GM19240 (cell line): Measurements from ENCODE around the gene SPDYE8.
"Not testable (repeated sequence)": the region's sequence is repeated elsewhere in the genome, so short reads cannot be mapped to it uniquely, and the experiment has no call there.

ENCODE experiments used
- DNase-seq: peaks from one replicate; pipeline ENCODE4 v3.0.0; 2011; ENCODE audit warnings: low spot score; ENCODE audit not compliant: insufficient read length

Gene SPDYE8, protein sequence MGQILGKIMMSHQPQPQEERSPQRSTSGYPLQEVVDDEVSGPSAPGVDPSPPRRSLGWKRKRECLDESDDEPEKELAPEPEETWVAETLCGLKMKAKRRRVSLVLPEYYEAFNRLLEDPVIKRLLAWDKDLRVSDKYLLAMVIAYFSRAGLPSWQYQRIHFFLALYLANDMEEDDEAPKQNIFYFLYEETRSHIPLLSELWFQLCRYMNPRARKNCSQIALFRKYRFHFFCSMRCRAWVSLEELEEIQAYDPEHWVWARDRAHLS

GRCh38 chr7:73029666-73030065 lies at the start of gene SPDYE8:
TSS of gene SPDYE8 (minus strand) at chr7:73029766. CDS start at chr7:73027966, 1,800 bp downstream.
- not testable (repeated sequence) for DNase-seq

DNA sequence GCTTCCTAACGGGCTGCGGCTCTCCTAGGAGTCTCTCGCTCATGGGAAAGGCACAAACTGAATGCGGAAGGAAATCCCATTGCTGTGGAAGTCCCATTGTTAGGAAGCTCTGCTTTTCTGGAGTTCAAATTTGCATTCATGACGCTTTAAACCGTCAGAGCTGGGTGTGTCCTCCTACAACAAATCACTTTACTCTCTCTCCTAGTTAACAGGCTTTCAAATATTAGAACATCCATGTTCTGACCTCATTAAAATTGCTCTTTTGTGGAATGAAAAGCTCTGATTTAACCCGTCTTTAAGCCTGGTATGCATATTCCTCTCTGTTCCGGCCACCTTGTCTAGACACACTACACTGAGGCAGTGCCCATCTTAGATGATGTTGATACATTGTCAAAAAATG lies 28.2 kb upstream of the SPDYE8 start, which contains the start of gene SPDYE11:
Gene SPDYE11, minus strand, starts transcription at position 101 of the 400 bp plus-strand sequence. CDS start 1,800 bp downstream, outside the sequence.
- not testable (repeated sequence) for DNase-seq

DNA sequence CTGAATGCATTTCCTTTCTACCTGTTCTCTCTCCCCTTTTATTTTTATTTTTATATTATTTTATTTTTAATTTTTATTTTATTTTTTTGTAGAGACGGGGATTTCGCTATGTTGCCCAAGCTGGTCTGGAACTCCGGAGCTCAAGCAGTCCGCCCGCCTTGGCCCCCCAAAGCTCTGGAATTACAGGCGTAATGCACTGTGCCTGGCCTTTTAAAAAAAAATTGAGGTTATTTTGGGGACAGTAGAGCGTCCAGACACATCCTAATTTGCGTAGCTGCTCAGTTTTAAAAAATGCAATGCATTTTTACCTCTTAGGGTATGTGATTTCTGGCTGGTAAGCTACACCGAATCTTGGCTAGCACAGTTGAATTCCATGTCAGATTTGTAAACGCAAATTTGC lies 23.1 kb downstream of the SPDYE8 start:
- not testable (repeated sequence) for DNase-seq

- DNase-seq = not testable (repeated sequence)
Observed at GRCh38 chr7:73005693-73006447, 23.7 kb downstream of the SPDYE8 start.

DNA sequence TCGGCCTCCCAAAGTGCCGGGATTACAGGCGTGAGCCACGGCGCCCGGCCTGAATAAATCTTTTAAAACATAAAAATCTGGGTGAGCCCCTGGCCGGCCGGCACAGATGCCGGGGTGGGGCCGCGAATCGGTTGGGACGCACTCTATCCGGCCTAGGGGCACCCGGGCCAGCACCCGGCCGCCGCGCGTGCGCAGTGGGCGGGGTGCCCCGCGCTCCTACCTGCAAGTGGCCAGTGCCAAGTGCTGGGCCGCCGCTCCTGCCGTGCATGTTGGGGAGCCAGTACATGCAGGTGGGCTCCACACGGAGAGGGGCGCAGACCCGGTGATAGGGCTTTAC lies 24.2 kb downstream of the SPDYE8 start:
- not testable (repeated sequence) for DNase-seq

- not testable (repeated sequence) for DNase-seq
Observed at GRCh38 chr7:72997887-72998468, 31.6 kb downstream of the SPDYE8 start.

GRCh38 chr7:72997447-72997846 lies 32.1 kb downstream of the SPDYE8 start:
- not testable (repeated sequence) for DNase-seq

GRCh38 chr7:72995484-72995883 lies 34.1 kb downstream of the SPDYE8 start:
- not testable (repeated sequence) for DNase-seq

GRCh38 chr7:72990146-72990913 lies 39.2 kb downstream of the SPDYE8 start:
- DNase-seq = not testable (repeated sequence)

GRCh38 chr7:72982084-72982483 lies 47.5 kb downstream of the SPDYE8 start:
- DNase-seq = not testable (repeated sequence)

DNA sequence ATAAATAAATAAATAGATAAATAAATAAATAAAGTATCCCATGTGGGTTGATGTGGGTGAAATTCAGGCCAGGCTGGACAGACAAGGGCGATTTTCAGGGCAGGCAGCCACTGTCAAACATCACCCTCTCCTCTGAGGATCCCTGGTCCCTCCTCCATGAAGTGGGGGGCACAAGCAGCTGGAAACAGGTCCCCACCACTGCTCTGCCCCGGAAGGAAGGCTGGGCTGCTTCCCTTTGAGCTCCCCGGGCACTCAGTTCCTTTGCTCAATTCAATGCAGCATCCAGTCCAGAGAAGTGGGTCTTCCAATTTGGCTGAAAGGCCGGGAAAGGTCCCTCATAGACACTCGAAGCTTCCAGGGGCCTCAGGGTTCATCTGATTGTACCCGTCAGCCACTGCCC lies 49.2 kb downstream of the SPDYE8 start:
- DNase-seq = not testable (repeated sequence)

DNA sequence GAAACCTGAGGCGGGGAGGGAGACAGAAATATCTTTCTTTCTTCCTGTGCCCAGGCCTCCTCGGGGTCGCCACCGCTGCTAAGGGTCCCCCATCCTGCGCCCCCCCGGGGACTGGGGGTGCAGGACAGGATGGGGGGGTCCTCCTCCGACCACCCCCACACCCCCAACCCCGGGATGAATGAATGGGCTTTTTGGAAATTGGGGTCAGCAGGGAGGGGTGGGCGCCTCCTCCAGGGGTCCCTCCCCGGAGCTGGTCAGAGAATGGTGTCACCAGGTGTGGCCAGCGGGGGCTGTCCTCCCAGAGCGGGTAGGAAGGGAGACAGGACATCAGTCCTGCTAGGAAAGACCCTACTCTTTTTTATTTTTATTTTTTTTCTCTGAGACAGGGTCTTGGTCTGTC lies 53.1 kb downstream of the SPDYE8 start:
- DNase-seq = not testable (repeated sequence)

DNA sequence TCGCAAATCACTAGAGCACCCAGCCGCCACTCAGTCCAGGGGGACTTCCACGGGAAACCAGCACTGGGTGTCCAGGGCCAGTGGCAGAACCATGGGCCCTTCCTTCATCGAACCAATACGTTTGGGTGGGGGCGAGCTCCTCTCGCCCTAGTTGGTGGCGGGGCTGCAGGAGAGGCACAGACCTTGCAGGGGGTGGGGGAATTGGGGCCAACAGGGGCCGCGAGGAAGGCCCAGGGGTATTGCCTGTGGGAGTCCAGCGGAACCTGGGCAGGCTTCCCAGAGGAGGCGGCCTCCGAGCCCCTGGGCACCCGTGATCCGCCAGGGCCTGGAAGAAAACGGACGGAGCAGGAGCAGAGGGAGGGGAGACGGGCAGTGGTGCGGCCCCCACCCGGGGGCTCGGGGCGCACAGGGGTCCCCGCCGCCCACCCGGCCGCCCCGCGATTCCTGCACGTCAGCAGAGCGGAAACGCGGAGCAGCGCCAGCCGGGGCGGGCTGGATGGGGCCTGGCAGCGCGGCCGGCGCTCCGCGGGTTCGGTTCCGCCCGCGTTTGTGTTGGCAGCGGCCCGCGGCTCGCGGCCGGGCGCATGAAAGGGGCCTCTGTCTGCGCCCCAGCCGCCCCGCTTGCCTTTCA lies 53.8 kb downstream of the SPDYE8 start:
- not testable (repeated sequence) for DNase-seq

DNA sequence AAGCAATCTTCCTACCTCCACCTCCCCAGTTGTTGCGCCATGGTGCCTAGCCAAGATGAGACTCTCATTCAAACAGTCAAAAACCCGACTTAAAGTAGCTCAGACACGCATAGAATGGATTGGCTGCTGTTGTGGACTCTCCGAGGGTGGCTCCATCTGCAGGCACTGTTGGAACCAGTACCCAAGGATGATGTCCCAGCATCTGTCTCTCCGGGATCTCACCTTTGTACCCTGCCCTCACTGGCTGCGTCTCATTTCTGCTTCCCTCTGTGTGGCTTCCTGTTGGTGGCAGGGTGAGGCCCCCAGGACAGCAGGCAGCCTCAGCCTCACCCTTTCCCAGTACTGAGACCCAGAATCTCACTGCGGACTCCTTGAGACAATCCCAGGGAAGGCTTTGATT lies 54.8 kb downstream of the SPDYE8 start:
- DNase-seq = not testable (repeated sequence)

GRCh38 chr7:72971505-72971904 lies 58.1 kb downstream of the SPDYE8 start:
- not testable (repeated sequence) for DNase-seq
